GM12878 (cell line): ENCODE measurements around the gene CLTRN. TPM values are rescaled to one million over a fixed set of nuclear protein-coding genes. Genes with fewer than 3 reads are reported as not detected.

Experiments used
- BRCA1 ChIP-seq: IDR thresholded peaks from 2 replicates; pipeline ENCODE4 v1.6.1; 2011; ENCODE audit warnings: low read depth, low read length, improper control_type of control experiment
- CHD1 ChIP-seq: IDR thresholded peaks from 2 replicates; pipeline ENCODE4 v1.6.1; 2012; ENCODE audit warnings: low read depth, low read length, improper control_type of control experiment
- CHD4 ChIP-seq: fragments of 200-600 bp; sonication (generic); IDR thresholded peaks from 2 replicates; pipeline ENCODE4 v1.6.1; 2016; ENCODE audit warnings: mild to moderate bottlenecking
- CREM ChIP-seq: IDR thresholded peaks from 2 replicates; pipeline ENCODE4 v1.6.1; 2014; ENCODE audit warnings: antibody characterized with exemption, low read depth
- E2F4 ChIP-seq: IDR thresholded peaks from 2 replicates; pipeline ENCODE4 v1.6.1; 2012; ENCODE audit warnings: low read depth, low read length, improper control_type of control experiment
- HDAC6 ChIP-seq: fragments of 200-600 bp; sonication (generic); IDR thresholded peaks from one replicate; pipeline ENCODE4 v1.8.0; 2017; ENCODE audit warnings: antibody characterized with exemption; ENCODE audit not compliant: unreplicated experiment
- JUND ChIP-seq: IDR thresholded peaks from 2 replicates; pipeline ENCODE4 v1.6.1; 2012; ENCODE audit warnings: low read depth, mild to moderate bottlenecking, low read length, improper control_type of control experiment, moderate library complexity
- KAT2A ChIP-seq: conservative IDR thresholded peaks from 2 replicates; pipeline ENCODE4 v1.6.1; 2011; ENCODE audit warnings: low read depth, low read length; ENCODE audit not compliant: control insufficient read depth
- KDM1A ChIP-seq: fragments of 200-600 bp; sonication (generic); IDR thresholded peaks from 2 replicates; pipeline ENCODE4 v1.6.1; 2016; ENCODE audit warnings: borderline replicate concordance
- MEF2A ChIP-seq: IDR thresholded peaks from 2 replicates; pipeline ENCODE4 v1.6.1; 2011; ENCODE audit warnings: low read depth, mild to moderate bottlenecking, low read length, moderate library complexity; ENCODE audit not compliant: insufficient read depth
- MLLT1 ChIP-seq: fragments of 450-650 bp; IDR thresholded peaks from 2 replicates; pipeline ENCODE4 v1.6.1; 2016; ENCODE audit warnings: mild to moderate bottlenecking
- MYC ChIP-seq: IDR thresholded peaks from 2 replicates; pipeline ENCODE4 v1.6.1; 2011; ENCODE audit warnings: mild to moderate bottlenecking, low read length, moderate library complexity, inconsistent platforms; ENCODE audit not compliant: insufficient read depth, insufficient replicate concordance, insufficient read length, severe bottlenecking
- PAX5 ChIP-seq: IDR thresholded peaks from 2 replicates; pipeline ENCODE4 v1.6.1; 2011; ENCODE audit warnings: low read depth, low read length, borderline replicate concordance
- POLR2AphosphoS2 ChIP-seq: IDR thresholded peaks from 2 replicates; pipeline ENCODE4 v1.6.1; 2011; ENCODE audit warnings: low read depth, mild to moderate bottlenecking, low read length, improper control_type of control experiment, moderate library complexity
- POU2F2 ChIP-seq: IDR thresholded peaks from 3 replicates; pipeline ENCODE4 v1.6.1; 2011; ENCODE audit warnings: low read depth, mild to moderate bottlenecking, low read length, borderline replicate concordance
- RAD21 ChIP-seq: IDR thresholded peaks from 2 replicates; pipeline ENCODE4 v1.6.1; 2011; ENCODE audit warnings: mild to moderate bottlenecking, low read depth, low read length, moderate library complexity; ENCODE audit not compliant: insufficient read depth
- RB1 ChIP-seq: fragments of 450-650 bp; formaldehyde crosslinking; IDR thresholded peaks from 2 replicates; pipeline ENCODE4 v1.6.1; 2017; ENCODE audit warnings: mild to moderate bottlenecking, borderline replicate concordance
- SIN3A ChIP-seq: IDR thresholded peaks from 2 replicates; pipeline ENCODE4 v1.6.1; 2012; ENCODE audit warnings: low read depth, low read length, improper control_type of control experiment
- SMAD1 ChIP-seq: fragments of 450-650 bp; IDR thresholded peaks from 2 replicates; pipeline ENCODE4 v1.6.1; 2018; ENCODE audit warnings: mild to moderate bottlenecking, low read depth; ENCODE audit not compliant: partially characterized antibody
- SUZ12 ChIP-seq: fragments of 200-600 bp; sonication (generic); IDR thresholded peaks from one replicate; pipeline ENCODE4 v1.6.1; 2018; ENCODE audit warnings: antibody characterized with exemption, mild to moderate bottlenecking; ENCODE audit not compliant: unreplicated experiment
- TCF12 ChIP-seq: IDR thresholded peaks from 2 replicates; pipeline ENCODE4 v1.6.1; 2011; ENCODE audit warnings: low read depth, mild to moderate bottlenecking, low read length
- TCF7 ChIP-seq: IDR thresholded peaks from 2 replicates; pipeline ENCODE4 v1.6.1; 2014; ENCODE audit warnings: antibody characterized with exemption, borderline replicate concordance
- WRNIP1 ChIP-seq: IDR thresholded peaks from 2 replicates; pipeline ENCODE4 v1.6.1; 2011; ENCODE audit warnings: low read depth, low read length, improper control_type of control experiment, borderline replicate concordance
- ZBTB4 ChIP-seq: fragments of 450-650 bp; formaldehyde crosslinking; IDR thresholded peaks from 2 replicates; pipeline ENCODE4 v1.4.0; 2022; ENCODE audit warnings: mild to moderate bottlenecking, moderate library complexity
- ZNF207 ChIP-seq: fragments of 450-650 bp; IDR thresholded peaks from 2 replicates; pipeline ENCODE4 v1.6.1; 2014; ENCODE audit warnings: antibody characterized with exemption, mild to moderate bottlenecking, borderline replicate concordance
- ZNF274 ChIP-seq: IDR thresholded peaks from one replicate; pipeline ENCODE4 v1.8.0; 2011; ENCODE audit not compliant: insufficient read length, insufficient read depth
- ZZZ3 ChIP-seq: IDR thresholded peaks from 2 replicates; pipeline ENCODE4 v1.6.1; 2011; ENCODE audit warnings: low read depth; ENCODE audit not compliant: control insufficient read depth, insufficient read length
- polyA plus RNA-seq, 11 experiments: library from polyadenylated mRNA; depleted of rRNA in 4 of 11; unstranded in 6 of 11; stranded (reverse) in 5 of 11; fragments of >200 nt; fragmentation: Nextera tagmentation in 4 of 11; fragmentation: Illumina TruSeq in 1 of 11; extraction: Ambion mirVana in 4 of 11; extraction: Trizol in 1 of 11; gene quantifications; 1 replicate in 1 of 11; 2 replicates in 10 of 11; pipeline versions ENCODE4 v1.2.1 to v1.2.3, GENCODE V29; 2011 to 2016; ENCODE audit warnings: inconsistent platforms in 2 of 11, missing spikeins in 2 of 11, low read depth in 1 of 11
- total RNA-seq, 4 experiments: library from RNA; depleted of rRNA in 3 of 4; stranded (reverse); fragments of >200 nt in 3 of 4; fragmentation: Illumina TruSeq in 1 of 4; extraction: Trizol in 1 of 4; gene quantifications; 2 replicates each; pipeline versions ENCODE4 v1.2.1 to v1.2.3, GENCODE V29; 2013 to 2021

CLTRN gene
- total and polyA plus RNA-seq, 10 of the 15 experiments (the other 5 are each of a cell fraction or from before 2014, with no cell fraction given) = 0.13 to 0.75 (median 0.27) TPM; not detected in 1

- TF ChIP-seq SIN3A = 0 out of 2 replicates have a peak, but pooled peaks have one; percentile 42
- peak; percentile 78 for TF ChIP-seq MLLT1
- no peak for TF ChIP-seq KDM1A
- TF ChIP-seq TCF7 = no peak
- TF ChIP-seq RB1 = no peak
- no peak for TF ChIP-seq ZZZ3
- TF ChIP-seq HDAC6 = no peak
- TF ChIP-seq BRCA1 = no peak
- no peak for TF ChIP-seq CHD1
- 0 out of 2 replicates have a peak, but pooled peaks have one; percentile 62 for TF ChIP-seq CREM
- TF ChIP-seq TCF12 = no peak
- no peak for TF ChIP-seq SMAD1
- TF ChIP-seq CHD4 = no peak
- no peak; the same call in 1 of the 2 replicates for TF ChIP-seq POLR2AphosphoS2
- no peak for TF ChIP-seq SUZ12
- no peak; the same call in 1 of the 2 replicates for TF ChIP-seq ZNF207
- no peak for TF ChIP-seq RAD21
- no peak for TF ChIP-seq MYC
- TF ChIP-seq WRNIP1 = no peak
- no peak for TF ChIP-seq PAX5
- TF ChIP-seq POU2F2 = peak; percentile 10; the same call in 1 of the 3 replicates
- TF ChIP-seq JUND = no peak
- no peak for TF ChIP-seq ZBTB4 (CRISPR knock-in tag)
- TF ChIP-seq ZNF274 = no peak
- TF ChIP-seq KAT2A = no peak
- TF ChIP-seq MEF2A = no peak
- no peak for TF ChIP-seq E2F4
Observed at GRCh38 chrX:15675490-15675921, 10.9 kb upstream of the CLTRN start (continued).
